AG09319 (cell line): ENCODE data around the gene CCDC92.

Source experiments
- DNase-seq: peaks from one replicate; pipeline ENCODE4 v3.0.0-alpha.2; 2010; ENCODE audit warnings: low read depth; ENCODE audit errors: extremely low read depth
- TF ChIP-seq, protein P1 (sequence below): IDR thresholded peaks from 2 replicates; pipeline ENCODE4 v1.5.1; 2011; ENCODE audit warnings: low read depth, mild to moderate bottlenecking, inconsistent platforms, low read length, moderate library complexity

CCDC92 gene

DNA sequence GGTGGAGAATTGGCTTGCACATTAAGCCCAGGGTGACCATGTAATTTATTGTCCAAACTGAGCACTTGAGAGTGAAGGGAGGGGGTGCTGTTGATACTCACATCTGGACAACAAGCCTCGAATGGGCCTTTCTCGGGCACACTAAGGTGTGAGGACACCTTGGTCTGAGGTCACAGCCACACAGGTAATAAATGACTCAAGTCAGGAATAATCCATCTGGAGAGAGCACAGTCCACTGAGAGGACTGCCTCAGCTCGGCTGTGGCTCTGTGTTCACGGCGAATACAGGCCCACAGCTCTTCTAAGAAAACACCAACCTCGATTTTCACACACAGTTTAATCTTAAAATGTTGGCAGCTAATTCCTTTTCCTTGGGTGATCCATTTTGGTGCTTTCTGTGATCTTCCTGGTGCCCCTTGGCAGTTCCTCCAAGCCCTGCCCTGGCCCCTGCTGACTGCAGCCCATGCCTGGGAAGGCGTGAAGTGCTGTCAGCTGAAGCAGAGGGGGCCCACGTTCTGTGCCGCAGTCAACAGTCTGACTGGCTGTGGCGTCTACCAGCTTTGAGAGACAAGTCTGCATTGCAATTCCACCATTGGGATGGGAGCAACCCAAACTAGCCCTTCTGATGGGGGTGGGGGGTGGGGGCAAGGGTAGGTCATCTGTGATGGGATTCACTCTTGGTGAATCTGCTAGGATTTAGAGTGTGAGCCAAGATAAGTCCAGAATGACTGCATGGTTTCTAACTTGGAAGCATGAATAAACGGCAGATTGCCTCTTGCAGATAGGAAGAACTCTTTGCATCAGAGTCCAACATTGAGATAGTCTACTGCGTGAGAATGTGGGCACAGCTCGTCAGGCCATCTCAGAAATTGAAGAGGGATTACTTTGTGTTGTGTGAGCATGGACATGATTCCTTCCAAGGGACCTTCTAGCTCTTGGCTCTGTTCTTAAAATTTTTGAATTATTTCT, 43.1 kb upstream of the CCDC92 start:
- TF ChIP-seq, protein P1, sequence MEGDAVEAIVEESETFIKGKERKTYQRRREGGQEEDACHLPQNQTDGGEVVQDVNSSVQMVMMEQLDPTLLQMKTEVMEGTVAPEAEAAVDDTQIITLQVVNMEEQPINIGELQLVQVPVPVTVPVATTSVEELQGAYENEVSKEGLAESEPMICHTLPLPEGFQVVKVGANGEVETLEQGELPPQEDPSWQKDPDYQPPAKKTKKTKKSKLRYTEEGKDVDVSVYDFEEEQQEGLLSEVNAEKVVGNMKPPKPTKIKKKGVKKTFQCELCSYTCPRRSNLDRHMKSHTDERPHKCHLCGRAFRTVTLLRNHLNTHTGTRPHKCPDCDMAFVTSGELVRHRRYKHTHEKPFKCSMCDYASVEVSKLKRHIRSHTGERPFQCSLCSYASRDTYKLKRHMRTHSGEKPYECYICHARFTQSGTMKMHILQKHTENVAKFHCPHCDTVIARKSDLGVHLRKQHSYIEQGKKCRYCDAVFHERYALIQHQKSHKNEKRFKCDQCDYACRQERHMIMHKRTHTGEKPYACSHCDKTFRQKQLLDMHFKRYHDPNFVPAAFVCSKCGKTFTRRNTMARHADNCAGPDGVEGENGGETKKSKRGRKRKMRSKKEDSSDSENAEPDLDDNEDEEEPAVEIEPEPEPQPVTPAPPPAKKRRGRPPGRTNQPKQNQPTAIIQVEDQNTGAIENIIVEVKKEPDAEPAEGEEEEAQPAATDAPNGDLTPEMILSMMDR = no peak
- no peak for DNase-seq

DNA sequence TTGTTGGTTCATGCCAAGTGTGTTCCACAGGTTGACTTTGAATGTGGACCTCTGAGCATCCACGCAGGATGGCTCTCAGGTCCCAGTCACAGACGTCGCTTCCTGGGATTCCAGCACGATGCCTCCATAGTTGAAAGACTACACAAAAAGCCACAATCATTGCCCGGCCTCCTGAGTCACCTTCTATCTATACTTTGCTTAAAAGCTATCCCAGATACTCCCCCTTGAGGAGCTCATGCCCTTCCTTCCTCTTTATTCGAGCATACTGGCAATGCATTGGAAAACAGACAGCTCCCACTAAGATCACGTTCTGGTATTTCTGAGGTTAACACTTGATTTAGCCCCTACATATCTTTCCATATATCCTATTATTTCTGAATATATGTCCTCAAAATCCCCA, 40.4 kb upstream of the CCDC92 start:
- DNase-seq = no peak
- TF ChIP-seq, protein P1 = no peak

DNA sequence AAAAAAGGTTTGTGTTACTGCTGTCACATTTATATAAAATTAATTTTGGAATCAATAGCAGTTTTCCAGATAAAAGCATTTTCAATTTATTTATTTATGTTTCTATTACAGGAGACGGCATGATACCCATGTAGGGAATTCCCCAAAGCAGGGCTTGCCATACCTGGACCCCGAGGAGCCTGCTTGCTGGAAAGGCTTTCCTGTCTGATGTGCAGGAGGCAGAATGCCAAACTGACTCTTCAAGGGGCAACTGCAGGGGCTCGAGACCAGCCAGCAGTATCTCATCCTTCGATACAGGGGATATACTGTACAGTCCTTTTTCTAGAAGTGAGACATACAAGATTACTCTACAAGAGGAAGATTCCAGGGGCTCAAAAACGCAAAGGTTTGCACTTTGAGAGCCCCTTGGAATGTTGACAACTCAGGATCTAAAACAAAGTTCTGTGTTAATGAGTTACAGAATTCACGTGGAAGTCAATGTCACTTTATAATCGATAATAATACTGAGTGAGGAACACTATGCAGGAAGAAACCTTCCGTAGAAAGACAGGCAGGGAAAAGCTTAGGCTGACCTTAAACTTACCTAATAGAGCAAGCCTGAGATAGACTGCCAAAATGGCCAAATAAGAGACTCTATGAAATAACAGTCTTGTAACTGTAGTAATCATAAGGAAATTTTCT, 38.9 kb upstream of the CCDC92 start:
- no peak for DNase-seq
- TF ChIP-seq, protein P1 = no peak

DNA sequence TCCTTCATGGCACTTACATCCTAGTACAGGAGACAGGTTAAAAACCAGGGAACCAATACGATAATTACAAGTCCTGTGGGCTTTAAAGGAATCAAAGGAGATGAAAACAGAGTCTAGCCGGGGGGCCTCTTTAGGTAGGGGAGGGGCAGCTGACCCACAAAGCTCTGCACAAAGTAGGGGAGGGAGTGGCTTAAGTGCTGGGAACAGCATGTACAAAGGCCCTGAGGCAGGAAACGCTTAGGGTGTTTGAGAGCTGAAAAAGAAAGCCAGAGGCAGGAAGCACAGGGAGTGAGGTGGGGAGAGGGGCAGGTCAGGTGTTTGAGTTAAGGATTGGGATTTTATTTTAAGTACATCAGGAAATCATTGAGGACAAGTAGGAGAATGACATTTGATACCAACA, 38.1 kb upstream of the CCDC92 start:
- no peak for DNase-seq
- TF ChIP-seq, protein P1 = no peak

DNA sequence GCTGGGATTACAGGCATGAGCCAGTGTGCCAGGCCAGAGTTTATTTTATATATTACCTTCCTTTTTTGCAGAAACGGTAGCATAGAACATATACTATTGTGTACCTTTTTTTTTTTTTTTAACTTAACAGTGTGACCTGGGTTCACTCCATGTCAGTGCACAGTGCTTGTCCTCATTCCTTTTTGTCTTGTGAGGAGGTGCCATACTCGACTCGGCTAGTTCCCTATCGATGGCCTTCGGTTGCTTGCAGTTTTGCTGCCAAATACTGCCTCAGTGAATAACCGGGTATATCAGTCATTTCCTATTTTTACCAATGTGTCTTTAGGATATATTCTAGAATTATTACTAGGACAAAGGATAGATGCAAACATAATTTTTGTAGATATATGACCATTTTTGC, 37.1 kb upstream of the CCDC92 start:
- DNase-seq = no peak
- TF ChIP-seq, protein P1 = no peak

DNA sequence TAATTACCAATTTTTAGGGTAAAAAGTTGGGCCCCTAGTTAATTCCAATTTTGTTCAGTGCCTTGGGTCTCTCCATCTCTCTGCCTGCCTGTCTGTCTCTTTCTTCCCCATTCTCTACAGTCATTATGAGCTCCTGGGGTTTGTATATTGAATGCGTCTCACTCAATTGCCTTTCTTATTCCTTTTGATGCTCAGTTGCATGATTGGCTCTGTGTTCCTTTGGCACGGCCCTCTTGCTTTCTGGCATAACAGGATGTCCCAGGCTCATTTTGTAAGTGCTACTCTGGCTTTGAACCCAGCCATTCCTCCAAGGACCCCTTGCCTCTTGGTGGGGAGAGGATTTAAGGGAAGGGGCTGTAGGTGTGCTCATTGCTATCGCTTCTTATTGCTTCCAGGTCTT, 36.0 kb upstream of the CCDC92 start:
- TF ChIP-seq, protein P1 = no peak
- DNase-seq = no peak
